Embryonic facial prominence (tissue), 1 donor: ENCODE results near the gene DMRT1.
"Not testable (repeated sequence)": the region's sequence is repeated elsewhere in the genome, so short reads cannot be mapped to it uniquely, and the experiment has no call there.

Experiments used
- DNase-seq: peaks from one replicate; pipeline ENCODE4 v3.0.0-alpha.2; 2016; ENCODE audit errors: extremely low spot score

DMRT1 gene

GRCh38 chr9:859251-859650 is 17.8 kb downstream of the DMRT1 start:
- no peak for DNase-seq

- no peak for DNase-seq
Measured at GRCh38 chr9:860706-861105, 19.2 kb downstream of the DMRT1 start.

- DNase-seq = not testable (repeated sequence)
Measured at GRCh38 chr9:861525-861924, 20.0 kb downstream of the DMRT1 start.

GRCh38 chr9:875119-875962 is 33.8 kb downstream of the DMRT1 start:
- no peak for DNase-seq

- no peak for DNase-seq
Measured at GRCh38 chr9:876425-876824, 34.9 kb downstream of the DMRT1 start.

- no peak for DNase-seq
Measured at GRCh38 chr9:878239-878638, 36.7 kb downstream of the DMRT1 start.

GRCh38 chr9:880725-881124 is 39.2 kb downstream of the DMRT1 start:
- DNase-seq = no peak

- no peak for DNase-seq
Measured at GRCh38 chr9:882416-882924, 41.0 kb downstream of the DMRT1 start.

- DNase-seq = no peak
Measured at GRCh38 chr9:883011-883410, 41.5 kb downstream of the DMRT1 start.

GRCh38 chr9:886886-887285 is 45.4 kb downstream of the DMRT1 start:
- no peak for DNase-seq

GRCh38 chr9:892123-892522 is 50.6 kb downstream of the DMRT1 start:
- DNase-seq = no peak

GRCh38 chr9:893115-893514 is 51.6 kb downstream of the DMRT1 start:
- DNase-seq = no peak

GRCh38 chr9:893843-894420 is 52.4 kb downstream of the DMRT1 start:
- peak; percentile 62 for DNase-seq

- no peak for DNase-seq
Measured at GRCh38 chr9:899440-900184, 58.1 kb downstream of the DMRT1 start.

- no peak for DNase-seq
Measured at GRCh38 chr9:903886-904285, 62.4 kb downstream of the DMRT1 start.

GRCh38 chr9:905906-906305 is 64.4 kb downstream of the DMRT1 start:
- no peak for DNase-seq

GRCh38 chr9:908536-909205 is 67.2 kb downstream of the DMRT1 start:
- DNase-seq = no peak

- no peak for DNase-seq
Measured at GRCh38 chr9:911005-911404, 69.5 kb downstream of the DMRT1 start.

- DNase-seq = no peak
Measured at GRCh38 chr9:912776-913175, 71.3 kb downstream of the DMRT1 start.

- not testable (repeated sequence) for DNase-seq
Measured at GRCh38 chr9:913526-913925, 72.0 kb downstream of the DMRT1 start.

GRCh38 chr9:917730-918129 is 76.2 kb downstream of the DMRT1 start:
- DNase-seq = no peak

- no peak for DNase-seq
Measured at GRCh38 chr9:920927-921326, 79.4 kb downstream of the DMRT1 start.
